Naive thymus-derived CD4-positive, alpha-beta T cell (primary cell): ENCODE results near the gene EPO. TPM values are rescaled to one million over a fixed set of nuclear protein-coding genes. Genes with fewer than 3 reads are reported as not detected.
"Not testable (repeated sequence)": the region's sequence is repeated elsewhere in the genome, so short reads cannot be mapped to it uniquely, and the experiment has no call there.

Experiments
- ATAC-seq: fragments of 150-1000 bp; cut with Tn5 transposase; 2 replicates; pipeline ENCODE4 v1.10.0; 2021; ENCODE audit warnings: mild to moderate bottlenecking, moderate library complexity
- CTCF ChIA-PET: fragments of 350-600 bp; sonication (Branson Sonifier 250); formaldehyde crosslinking; loops from one replicate; lab custom pipeline; 2021; ENCODE audit warnings: antibody characterized with exemption; lab: Charles Lee
- POLR2A ChIA-PET: fragments of 350-600 bp; sonication (Branson Sonifier 250); formaldehyde crosslinking; loops from one replicate; lab custom pipeline; 2021; ENCODE audit warnings: antibody characterized with exemption, inconsistent platforms; lab: Charles Lee
- DNase-seq, 9 donors: peaks; one replicate each; pipeline versions ENCODE4 v3.0.0 to v3.0.0-alpha.2; 2020 to 2022; ENCODE audit warnings: mixed read lengths in 1 of 9
- H3K27ac ChIP-seq: one replicate; pipeline ENCODE4 v1.7.0; 2013; ENCODE audit warnings: mild to moderate bottlenecking, low read depth, low read length, moderate library complexity
- H3K27me3 ChIP-seq, 2 donors: one replicate each; pipeline ENCODE4 v1.7.0; 2013; ENCODE audit warnings: low read length in 2 of 2, mild to moderate bottlenecking in 2 of 2, moderate library complexity in 2 of 2; ENCODE audit not compliant: control insufficient read depth in 2 of 2, insufficient read depth in 2 of 2
- H3K36me3 ChIP-seq, 3 experiments: 1 replicate in 2 of 3; 2 replicates in 1 of 3; pipeline ENCODE4 v1.7.0; 2013; ENCODE audit warnings: low read length in 3 of 3, mild to moderate bottlenecking in 3 of 3, moderate library complexity in 1 of 3; ENCODE audit not compliant: insufficient read depth in 3 of 3, control insufficient read depth in 2 of 3
- H3K4me1 ChIP-seq, 2 donors: one replicate each; pipeline ENCODE4 v1.7.0; 2013; ENCODE audit warnings: low read length in 2 of 2, mild to moderate bottlenecking in 2 of 2, moderate library complexity in 1 of 2; ENCODE audit not compliant: control insufficient read depth in 2 of 2, insufficient read depth in 2 of 2
- H3K4me3 ChIP-seq: 2 replicates; pipeline ENCODE4 v1.7.0; 2013; ENCODE audit warnings: mild to moderate bottlenecking, low read length
- H3K9me3 ChIP-seq, 3 experiments: 1 replicate in 2 of 3; 2 replicates in 1 of 3; pipeline ENCODE4 v1.7.0; 2013; ENCODE audit warnings: low read length in 3 of 3; ENCODE audit not compliant: control insufficient read depth in 2 of 3
- H3K27ac Mint-ChIP-seq, 9 donors: one replicate each; pipeline ENCODE4 v1.8.0; 2020 to 2022; ENCODE audit warnings: mixed read lengths in 9 of 9, mild to moderate bottlenecking in 8 of 9, moderate library complexity in 5 of 9, inconsistent platforms in 2 of 9
- H3K27me3 Mint-ChIP-seq, 5 donors: one replicate each; pipeline ENCODE4 v1.8.0; 2021 to 2022; ENCODE audit warnings: mixed read lengths in 5 of 5, mild to moderate bottlenecking in 1 of 5
- H3K36me3 Mint-ChIP-seq, 5 donors: one replicate each; pipeline ENCODE4 v1.8.0; 2020 to 2022; ENCODE audit warnings: mixed read lengths in 5 of 5, mild to moderate bottlenecking in 3 of 5, inconsistent platforms in 1 of 5
- H3K4me1 Mint-ChIP-seq, 7 donors: one replicate each; pipeline ENCODE4 v1.8.0; 2020 to 2022; ENCODE audit warnings: mixed read lengths in 7 of 7, mild to moderate bottlenecking in 3 of 7, inconsistent platforms in 1 of 7
- H3K4me3 Mint-ChIP-seq, 10 donors: one replicate each; pipeline ENCODE4 v1.8.0; 2020 to 2022; ENCODE audit warnings: mild to moderate bottlenecking in 10 of 10, mixed read lengths in 10 of 10, moderate library complexity in 6 of 10, inconsistent platforms in 2 of 10
- H3K9me3 Mint-ChIP-seq, 11 donors: one replicate each; pipeline ENCODE4 v1.8.0; 2020 to 2022; ENCODE audit warnings: mixed read lengths in 11 of 11, mild to moderate bottlenecking in 4 of 11, inconsistent platforms in 1 of 11, moderate library complexity in 1 of 11
- intact Hi-C, 2 donors: fragments of 100-400 bp; cut with micrococcal nuclease; formaldehyde crosslinking; loops; one replicate each; pipeline ENCODE4 v1.15.1; 2023
- polyA plus RNA-seq, 2 donors: library from polyadenylated mRNA; unstranded; fragments of 300-500 nt; fragmentation: Illumina TruSeq; gene quantifications; one replicate each; pipeline ENCODE4 v1.2.3, GENCODE V29; 2021
- total RNA-seq, 6 experiments: library from RNA in 5 of 6; stranded (reverse) in 5 of 6; gene quantifications; 1 replicate in 5 of 6; 2 replicates in 1 of 6; pipeline ENCODE4 v1.2.3 and lab custom pipeline; 2021 to 2026

EPO gene
- total and polyA plus RNA-seq, 7 experiments from 2014 or later = not detected

- Histone ChIP-seq H3K36me3 (no peaks in the 10 kb centered on the region), H3K9me3 (no peaks in the 10 kb centered on the region), H3K27me3 (peaks cover 0 to 9% of the 10 kb centered on the region in 2 donors), H3K27ac (no peak overlapping the region), H3K4me3 (no peak overlapping the region), H3K4me1 (no peaks in the 10 kb centered on the region)
- ChIA-PET CTCF (interaction anchor here (0.6 to 1.2 kb wide), 4 partner anchors 18 to 449 kb away, joined by 3 to 7 read pairs (median 4); partner anchors contain the start of gene POP7), POLR2A (no interaction called here)
- Mint-ChIP-seq H3K9me3 (peaks cover 0 to 8% (median 2%) of the 10 kb centered on the region in 11 donors), H3K27me3 (peaks cover 41 to 57% (median 47%) of the 10 kb centered on the region in 5 donors), H3K4me1 (peaks cover 0 to 5% (median 4%) of the 10 kb centered on the region in 7 donors), H3K36me3 (peaks cover 0 to 4% (median 0%) of the 10 kb centered on the region in 5 donors), H3K27ac (no peak overlapping the region), H3K4me3 (no peak overlapping the region)
- ATAC-seq (no peak), DNase-seq (no peak)
- intact Hi-C loops = no loop called here
These were observed 3.5 kb downstream of the EPO start for GRCh38 chr7:100723732-100724275.

GRCh38 chr7:100724364-100724763 is 4.1 kb downstream of the EPO start:
- H3K4me3 ChIP-seq, DNase-seq, H3K36me3 ChIP-seq, H3K36me3 Mint-ChIP-seq, H3K4me3 Mint-ChIP-seq, ATAC-seq, H3K4me1 ChIP-seq, H3K27me3 ChIP-seq, H3K27ac ChIP-seq, H3K9me3 ChIP-seq, H3K9me3 Mint-ChIP-seq, intact Hi-C loops, H3K4me1 Mint-ChIP-seq: not testable (repeated sequence)
- Mint-ChIP-seq H3K27me3 (peaks cover 36 to 52% (median 41%) of the 10 kb centered on the region in 5 donors), H3K27ac (peak overlapping the region in 1 of 9 donors; percentile 6)
- CTCF ChIA-PET = interaction anchor here (0.6 to 1.4 kb wide), 5 partner anchors 13 to 449 kb away, joined by 3 to 7 read pairs (median 4); partner anchors contain the start of gene TSC22D4
- POLR2A ChIA-PET = interaction anchor here (0.6 kb wide), 2 partner anchors 19 to 82 kb away, joined by 3 read pairs; partner anchors contain the start of gene POP7

DNA sequence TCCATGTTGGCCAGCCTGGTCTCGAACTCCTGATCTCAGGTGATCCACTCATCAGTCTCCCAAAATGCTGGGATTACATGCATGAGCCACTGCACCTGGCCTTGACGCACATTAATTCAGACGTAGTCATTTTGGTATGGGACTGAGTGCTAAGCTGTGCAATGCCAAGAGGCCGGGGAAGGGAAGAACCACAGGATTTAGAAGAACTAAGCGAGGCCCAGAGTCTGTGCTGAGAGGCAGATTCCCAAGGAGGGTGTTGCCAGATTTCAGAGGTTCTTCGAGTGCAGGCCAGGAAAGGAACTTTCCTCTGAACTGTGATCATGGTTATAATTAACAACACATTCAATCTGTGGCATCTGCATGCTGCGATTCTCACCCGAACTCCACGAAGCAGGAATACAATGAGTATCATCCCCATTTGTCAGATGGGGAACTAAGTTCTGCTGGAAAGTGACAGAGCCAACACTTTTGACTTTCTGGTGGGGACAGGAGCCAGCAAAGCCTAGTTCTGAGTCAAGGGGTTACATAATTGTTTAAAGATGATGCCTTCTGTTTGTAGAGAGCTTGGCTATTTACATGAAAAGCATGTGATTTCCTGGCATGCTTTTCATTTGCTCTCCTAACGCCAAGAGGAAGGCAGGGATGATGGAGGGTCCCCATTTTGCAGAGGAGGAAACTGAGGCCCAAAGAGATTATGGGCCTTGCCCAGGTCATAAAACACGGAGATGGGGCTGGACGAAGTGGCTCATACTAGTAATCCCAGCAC is 6.9 kb downstream of the EPO start:
- no peaks in the 10 kb centered on the region for H3K36me3 ChIP-seq
- ATAC-seq (no peak), DNase-seq (no peak)
- ChIA-PET POLR2A (no interaction called here), CTCF (interaction anchor here (1.1 to 3.0 kb wide), 3 partner anchors 22 to 185 kb away, joined by 3 to 19 read pairs (median 4); partner anchors contain the start of gene POP7)
- Mint-ChIP-seq H3K4me3 (no peak overlapping the region), H3K4me1 (peaks cover 0 to 5% (median 0%) of the 10 kb centered on the region in 7 donors), H3K9me3 (peaks cover 0 to 1% (median 0%) of the 10 kb centered on the region in 11 donors), H3K27ac (peak overlapping the region in 1 of 9 donors; percentile 22), H3K27me3 (peaks cover 16 to 31% (median 21%) of the 10 kb centered on the region in 5 donors), H3K36me3 (no peaks in the 10 kb centered on the region)
- intact Hi-C loops = no loop called here
- H3K4me1 ChIP-seq = no peaks in the 10 kb centered on the region
- no peak overlapping the region for H3K27ac ChIP-seq
- H3K9me3 ChIP-seq = no peaks in the 10 kb centered on the region
- H3K4me3 ChIP-seq = no peak overlapping the region
- H3K27me3 ChIP-seq = peaks cover 0 to 4% of the 10 kb centered on the region in 2 donors

GRCh38 chr7:100728196-100728595 is 7.9 kb downstream of the EPO start:
- intact Hi-C loops = loop anchor here in 1 of 2 donors (2.0 kb wide), 1 partner anchor 17 kb away; no protein-coding TSS in a partner anchor

GRCh38 chr7:100730136-100730800 is 10.0 kb downstream of the EPO start:
- POLR2A ChIA-PET = interaction anchor here (0.6 kb wide), 1 partner anchor 58 kb away, joined by 3 read pairs; no protein-coding TSS in a partner anchor
- CTCF ChIA-PET = no interaction called here
- H3K27ac ChIP-seq = no peak overlapping the region
- no peaks in the 10 kb centered on the region for H3K36me3 ChIP-seq
- no peaks in the 10 kb centered on the region for H3K4me1 ChIP-seq
- Mint-ChIP-seq H3K27me3 (peaks cover 6 to 25% (median 12%) of the 10 kb centered on the region in 5 donors), H3K9me3 (no peaks in the 10 kb centered on the region), H3K4me3 (no peak overlapping the region), H3K36me3 (no peaks in the 10 kb centered on the region), H3K27ac (no peak overlapping the region), H3K4me1 (peaks cover 0 to 6% (median 5%) of the 10 kb centered on the region in 7 donors)
- no peak overlapping the region for H3K4me3 ChIP-seq
- intact Hi-C loops = no loop called here
- no peaks in the 10 kb centered on the region for H3K27me3 ChIP-seq
- DNase-seq (no peak), ATAC-seq (no peak)
- no peaks in the 10 kb centered on the region for H3K9me3 ChIP-seq

More at GRCh38 chr7:100728196-100728595, 7.9 kb downstream of the EPO start:
- Mint-ChIP-seq H3K4me1 (peaks cover 0 to 5% (median 0%) of the 10 kb centered on the region in 7 donors), H3K36me3 (no peaks in the 10 kb centered on the region), H3K9me3 (no peaks in the 10 kb centered on the region), H3K27ac (peak overlapping the region in 1 of 9 donors; percentile 34), H3K4me3 (no peak overlapping the region), H3K27me3 (peaks cover 6 to 25% (median 13%) of the 10 kb centered on the region in 5 donors)
- peaks cover 0 to 2% of the 10 kb centered on the region in 2 donors for H3K27me3 ChIP-seq
- no peaks in the 10 kb centered on the region for H3K36me3 ChIP-seq
- no peaks in the 10 kb centered on the region for H3K4me1 ChIP-seq
- ATAC-seq (no peak), DNase-seq (no peak)
- H3K27ac ChIP-seq = no peak overlapping the region
- CTCF ChIA-PET = interaction anchor here (0.6 to 3.0 kb wide), 5 partner anchors 12 to 168 kb away, joined by 3 to 19 read pairs (median 3); partner anchors contain the start of gene POP7
- no peaks in the 10 kb centered on the region for H3K9me3 ChIP-seq
- no peak overlapping the region for H3K4me3 ChIP-seq
- POLR2A ChIA-PET = no interaction called here

DNA sequence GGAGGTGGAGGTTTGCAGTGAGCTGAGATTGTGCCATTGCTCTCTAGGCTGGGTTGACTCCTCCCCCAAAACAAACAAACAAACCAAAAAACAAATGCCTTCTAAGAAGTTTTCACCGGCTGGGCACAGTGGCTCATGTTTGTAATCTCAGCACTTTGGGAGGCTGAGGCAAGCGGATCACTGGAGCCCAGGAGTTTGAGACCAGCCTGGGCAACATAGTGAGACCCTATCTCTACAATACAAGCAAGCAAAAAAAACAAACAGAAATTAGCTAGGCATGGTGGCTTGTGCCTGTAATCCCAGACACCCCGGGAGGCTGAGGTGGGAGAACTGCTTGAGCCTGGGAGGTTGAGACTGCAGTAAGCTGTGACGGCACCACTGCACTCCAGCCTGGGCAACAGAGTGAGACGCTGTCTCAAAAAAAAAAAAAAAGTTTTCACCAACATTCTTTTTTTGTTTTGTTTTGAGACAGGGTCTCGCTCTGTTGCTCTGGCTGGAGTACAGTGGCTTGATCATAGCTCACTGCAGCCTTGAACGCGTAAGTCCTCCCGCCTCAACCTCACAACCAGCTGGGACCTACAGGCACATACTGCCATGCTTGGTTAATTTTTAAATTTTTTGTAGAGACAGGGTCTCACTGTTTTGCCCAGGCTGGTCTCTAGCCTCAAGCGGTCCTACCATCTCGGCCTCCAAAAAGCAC is 11.8 kb downstream of the EPO start:
- CTCF ChIA-PET = no interaction called here

More for the DNA sequence above, 11.8 kb downstream of the EPO start:
- ATAC-seq (no peak), DNase-seq (no peak)
- no peak overlapping the region for H3K27ac ChIP-seq
- no peak overlapping the region for H3K4me3 Mint-ChIP-seq
- H3K36me3 Mint-ChIP-seq = no peaks in the 10 kb centered on the region
- no peak overlapping the region for H3K27ac Mint-ChIP-seq
- intact Hi-C loops = no loop called here
- H3K4me3 ChIP-seq = no peak overlapping the region
- peaks cover 5 to 24% (median 12%) of the 10 kb centered on the region in 5 donors for H3K27me3 Mint-ChIP-seq
- no peaks in the 10 kb centered on the region for H3K9me3 Mint-ChIP-seq
- peaks cover 0 to 6% (median 4%) of the 10 kb centered on the region in 7 donors for H3K4me1 Mint-ChIP-seq
- POLR2A ChIA-PET = no interaction called here
- no peaks in the 10 kb centered on the region for H3K4me1 ChIP-seq
- no peaks in the 10 kb centered on the region for H3K9me3 ChIP-seq
- no peaks in the 10 kb centered on the region for H3K27me3 ChIP-seq
- no peaks in the 10 kb centered on the region for H3K36me3 ChIP-seq
